NT2/D1 (cell line): ENCODE measurements around the gene KIN.

Experiments used
- SUZ12 ChIP-seq: IDR thresholded peaks from 2 replicates; pipeline ENCODE4 v1.6.1; 2011; ENCODE audit not compliant: insufficient read length, insufficient read depth; ENCODE audit errors: extremely low read depth
- YY1 ChIP-seq: IDR thresholded peaks from 2 replicates; pipeline ENCODE4 v1.6.1; 2011; ENCODE audit not compliant: insufficient read length, insufficient read depth
- ZNF274 ChIP-seq: IDR thresholded peaks from 2 replicates; pipeline ENCODE4 v1.6.1; 2011; ENCODE audit warnings: mild to moderate bottlenecking, low read depth, low read length

- TF ChIP-seq YY1 (no peak), SUZ12 (no peak), ZNF274 (no peak)
Observed at GRCh38 chr10:7703140-7703539, 84.7 kb downstream of the KIN start, which contains the start of gene ITIH2.
